MCF 10A (cell line): ENCODE data around the gene APOO. TPM values are rescaled to one million over a fixed set of nuclear protein-coding genes. Genes with fewer than 3 reads are reported as not detected.

ENCODE experiments used
- BruUV-seq: library from RNA; stranded (reverse); fragments of 400-500 nt; replicated peaks from 2 replicates; lab custom pipeline; 2021; lab: Mats Ljungman, UMichigan
- CTCF ChIA-PET: fragments of 300-600 bp; sonication (Branson Sonifier 250); formaldehyde crosslinking; extraction: SDS; loops from one replicate; lab custom pipeline; 2021; ENCODE audit warnings: antibody characterized with exemption, inconsistent platforms; lab: Yijun Ruan, JAX
- POLR2A ChIA-PET: fragments of 300-600, 350-650 bp; sonication (Branson Sonifier 250); formaldehyde crosslinking; extraction: SDS; loops from one replicate; lab custom pipeline; 2020; ENCODE audit warnings: antibody characterized with exemption, inconsistent platforms; lab: Yijun Ruan, JAX
- DNase-seq: peaks from one replicate; pipeline ENCODE4 v3.0.0-alpha.2; 2018; ENCODE audit not compliant: unreplicated experiment
- H3K27ac Mint-ChIP-seq: one replicate; pipeline ENCODE4 v1.8.0; 2022; ENCODE audit warnings: mild to moderate bottlenecking, low read depth, mixed read lengths; ENCODE audit not compliant: unreplicated experiment
- H3K27me3 Mint-ChIP-seq: one replicate; pipeline ENCODE4 v1.8.0; 2022; ENCODE audit warnings: mixed read lengths; ENCODE audit not compliant: insufficient read depth, unreplicated experiment
- H3K36me3 Mint-ChIP-seq: one replicate; pipeline ENCODE4 v1.8.0; 2022; ENCODE audit warnings: mild to moderate bottlenecking, moderate library complexity, mixed read lengths; ENCODE audit not compliant: insufficient read depth, unreplicated experiment
- H3K4me1 Mint-ChIP-seq: one replicate; pipeline ENCODE4 v1.8.0; 2022; ENCODE audit warnings: mixed read lengths; ENCODE audit not compliant: insufficient read depth, unreplicated experiment
- H3K4me3 Mint-ChIP-seq: one replicate; pipeline ENCODE4 v1.8.0; 2022; ENCODE audit warnings: mild to moderate bottlenecking, moderate library complexity, mixed read lengths; ENCODE audit not compliant: unreplicated experiment
- H3K9me3 Mint-ChIP-seq: one replicate; pipeline ENCODE4 v1.8.0; 2022; ENCODE audit warnings: mixed read lengths; ENCODE audit not compliant: unreplicated experiment
- CTCF ChIP-seq: fragments of 200-600 bp; IDR thresholded peaks from one replicate; pipeline ENCODE4 v1.8.0; 2022; ENCODE audit warnings: antibody characterized with exemption, mild to moderate bottlenecking; ENCODE audit not compliant: unreplicated experiment
- intact Hi-C: fragments of 100-400 bp; cut with micrococcal nuclease; formaldehyde crosslinking; loops from 2 replicates; pipeline ENCODE4 v1.14.1; 2022
- total RNA-seq: library from RNA; stranded (reverse); gene quantifications from 2 replicates; pipeline ENCODE4 v1.2.3, GENCODE V29; 2022

The APOO gene
- total RNA-seq, 1 experiment from 2014 or later = 35.9 TPM

GRCh38 chrX:23844502-23845138 lies 63.1 kb downstream of the APOO start:
- DNase-seq = no peak
- Mint-ChIP-seq H3K27me3 (no peaks in the 10 kb centered on the region), H3K27ac (no peak overlapping the region), H3K36me3 (peaks cover 13% of the 10 kb centered on the region), H3K4me1 (no peaks in the 10 kb centered on the region), H3K4me3 (no peak overlapping the region), H3K9me3 (no peaks in the 10 kb centered on the region)
- intact Hi-C loops = no loop called here
- BruUV-seq = no TSS peak
- ChIA-PET CTCF (interaction anchor here (0.6 to 1.0 kb wide), 4 partner anchors 8 to 163 kb away, joined by 3 to 5 read pairs (median 4); no protein-coding TSS in a partner anchor), POLR2A (no interaction called here)
- no peak for TF ChIP-seq CTCF

- no peak for DNase-seq
- H3K4me3 Mint-ChIP-seq = no peak overlapping the region
- H3K27ac Mint-ChIP-seq = no peak overlapping the region
- no peaks in the 10 kb centered on the region for H3K9me3 Mint-ChIP-seq
- peaks cover 13% of the 10 kb centered on the region for H3K36me3 Mint-ChIP-seq
- POLR2A ChIA-PET = no interaction called here
- BruUV-seq = no TSS peak
- H3K27me3 Mint-ChIP-seq = no peaks in the 10 kb centered on the region
- CTCF ChIA-PET = no interaction called here
- intact Hi-C loops = no loop called here
- H3K4me1 Mint-ChIP-seq = no peaks in the 10 kb centered on the region
- no peak for TF ChIP-seq CTCF
Measured at GRCh38 chrX:23841847-23842522, 65.8 kb downstream of the APOO start.

- BruUV-seq = no TSS peak
- H3K4me1 Mint-ChIP-seq = no peaks in the 10 kb centered on the region
- DNase-seq = no peak
- TF ChIP-seq CTCF = no peak
- H3K4me3 Mint-ChIP-seq = no peak overlapping the region
- H3K36me3 Mint-ChIP-seq = peaks cover 13% of the 10 kb centered on the region
- intact Hi-C loops = no loop called here
- H3K27ac Mint-ChIP-seq = no peak overlapping the region
- POLR2A ChIA-PET = interaction anchor here (0.7 kb wide), 1 partner anchor 713 kb away, joined by 3 read pairs; no protein-coding TSS in a partner anchor
- H3K27me3 Mint-ChIP-seq = no peaks in the 10 kb centered on the region
- no peaks in the 10 kb centered on the region for H3K9me3 Mint-ChIP-seq
- CTCF ChIA-PET = no interaction called here
Measured at GRCh38 chrX:23840674-23841073, 67.1 kb downstream of the APOO start.

GRCh38 chrX:23838953-23839352 lies 68.8 kb downstream of the APOO start:
- no peak for TF ChIP-seq CTCF
- DNase-seq = no peak
- Mint-ChIP-seq H3K4me1 (no peaks in the 10 kb centered on the region), H3K9me3 (no peaks in the 10 kb centered on the region), H3K36me3 (peaks cover 13% of the 10 kb centered on the region), H3K27me3 (no peaks in the 10 kb centered on the region), H3K4me3 (no peak overlapping the region), H3K27ac (no peak overlapping the region)
- POLR2A ChIA-PET = interaction anchor here (0.7 kb wide), 1 partner anchor 531 kb away, joined by 5 read pairs; no protein-coding TSS in a partner anchor
- BruUV-seq = no TSS peak
- intact Hi-C loops = no loop called here
- CTCF ChIA-PET = interaction anchor here (0.6 kb wide), 1 partner anchor 275 kb away, joined by 4 read pairs; no protein-coding TSS in a partner anchor
